Mammary epithelial cell (primary cell): ENCODE data around the gene GPX4.

ENCODE experiments used
- CTCF ChIP-seq, 2 donors: IDR thresholded peaks in 1 of 2; conservative IDR thresholded peaks in 1 of 2; 2 replicates each; pipeline ENCODE4 v1.5.1; 2011 to 2012; ENCODE audit warnings: inconsistent platforms in 2 of 2, low read length in 2 of 2, mild to moderate bottlenecking in 2 of 2, control low read depth in 1 of 2, low read depth in 1 of 2; ENCODE audit not compliant: insufficient read depth in 1 of 2; ENCODE audit errors: extremely low read depth in 1 of 2
- EZH2 ChIP-seq: IDR thresholded peaks from 2 replicates; pipeline ENCODE4 v1.6.1; 2012; ENCODE audit warnings: low read length, inconsistent platforms, borderline replicate concordance

- TF ChIP-seq CTCF (conservative IDR thresholded peaks at IDR 0.05 in 1 of 2, IDR thresholded peaks at IDR 0.05 in 1 of 2; ENCODE audit: extremely low read depth in 1 of 2, insufficient read depth in 1 of 2, low read depth in 1 of 2, low read length in 2 of 2): no peak
- no peak for TF ChIP-seq EZH2
Observed at GRCh38 chr19:1105873-1106840, 2.4 kb downstream of the GPX4 start.
